SK-N-SH treated with all-trans-retinoic acid at 6 μM for 48 hours (cell line): ENCODE data around the gene SLC7A1.
"Not testable (repeated sequence)": the region's sequence is repeated elsewhere in the genome, so short reads cannot be mapped to it uniquely, and the experiment has no call there.

ENCODE experiments used
- ATAC-seq: fragments of 200-7000 bp; cut with Tn5 transposase; 3 replicates; pipeline ENCODE4 v1.9.1; 2020; ENCODE audit warnings: mild to moderate bottlenecking, moderate library complexity
- ARNTL ChIP-seq: fragments of 450-650 bp; formaldehyde crosslinking; IDR thresholded peaks from 2 replicates; pipeline ENCODE4 v1.5.0; 2020; ENCODE audit warnings: low read depth, mild to moderate bottlenecking, moderate library complexity, borderline replicate concordance
- BACH2 ChIP-seq: fragments of 250-450 bp; sonication (Bioruptor Pico); IDR thresholded peaks from 2 replicates; pipeline ENCODE4 v1.9.0; 2021; ENCODE audit warnings: mild to moderate bottlenecking, borderline replicate concordance
- CSDC2 ChIP-seq: fragments of 250-450 bp; sonication (Bioruptor Pico); IDR thresholded peaks from 2 replicates; pipeline ENCODE4 v1.5.0; 2020; ENCODE audit warnings: mild to moderate bottlenecking, moderate library complexity
- CSRNP3 ChIP-seq: fragments of 250-450 bp; sonication (Bioruptor Pico); IDR thresholded peaks from 2 replicates; pipeline ENCODE4 v1.5.1; 2021; ENCODE audit warnings: mild to moderate bottlenecking, moderate library complexity
- ESRRG ChIP-seq: fragments of 250-450 bp; sonication (Bioruptor Pico); IDR thresholded peaks from 2 replicates; pipeline ENCODE4 v1.6.1; 2021; ENCODE audit warnings: mild to moderate bottlenecking
- GLIS3 ChIP-seq: fragments of 250-450 bp; sonication (Bioruptor Pico); IDR thresholded peaks from 2 replicates; pipeline ENCODE4 v1.5.0; 2020; ENCODE audit warnings: mild to moderate bottlenecking, moderate library complexity
- ISL1 ChIP-seq: fragments of 250-450 bp; sonication (Bioruptor Pico); IDR thresholded peaks from 2 replicates; pipeline ENCODE4 v2.1.2; 2022; ENCODE audit warnings: mild to moderate bottlenecking, moderate library complexity
- OSR1 ChIP-seq: fragments of 250-450 bp; sonication (Bioruptor Pico); IDR thresholded peaks from 2 replicates; pipeline ENCODE4 v1.8.0; 2022; ENCODE audit warnings: moderate library complexity, mild to moderate bottlenecking, inconsistent platforms
- POU6F1 ChIP-seq: fragments of 250-450 bp; sonication (Bioruptor Pico); IDR thresholded peaks from 2 replicates; pipeline ENCODE4 v1.8.0; 2021; ENCODE audit warnings: low read depth, mild to moderate bottlenecking, moderate library complexity, borderline replicate concordance
- PPARA ChIP-seq: fragments of 250-450 bp; sonication (Bioruptor Pico); IDR thresholded peaks from 2 replicates; pipeline ENCODE4 v1.5.0; 2020; ENCODE audit warnings: mild to moderate bottlenecking, borderline replicate concordance
- SNAI2 ChIP-seq: fragments of 250-450 bp; sonication (Bioruptor Pico); IDR thresholded peaks from 2 replicates; pipeline ENCODE4 v1.5.0; 2020; ENCODE audit warnings: mild to moderate bottlenecking, moderate library complexity
- TCF4 ChIP-seq: fragments of 250-450 bp; sonication (Bioruptor Pico); IDR thresholded peaks from 2 replicates; pipeline ENCODE4 v1.8.0; 2021; ENCODE audit warnings: mild to moderate bottlenecking, moderate library complexity, borderline replicate concordance
- TOX ChIP-seq: fragments of 250-450 bp; sonication (Bioruptor Pico); IDR thresholded peaks from 2 replicates; pipeline ENCODE4 v1.8.0; 2021; ENCODE audit warnings: mild to moderate bottlenecking, moderate library complexity, borderline replicate concordance
- ZC3H10 ChIP-seq: fragments of 250-450 bp; sonication (Bioruptor Pico); IDR thresholded peaks from 2 replicates; pipeline ENCODE4 v1.5.1; 2021; ENCODE audit warnings: mild to moderate bottlenecking, moderate library complexity
- ZFP3 ChIP-seq: fragments of 250-450 bp; sonication (Bioruptor Pico); IDR thresholded peaks from 2 replicates; pipeline ENCODE4 v1.5.0; 2020; ENCODE audit warnings: mild to moderate bottlenecking, moderate library complexity
- ZFP30 ChIP-seq: fragments of 450-650 bp; formaldehyde crosslinking; IDR thresholded peaks from 2 replicates; pipeline ENCODE4 v1.5.0; 2022; ENCODE audit warnings: mild to moderate bottlenecking, moderate library complexity
- ZNF565 ChIP-seq: fragments of 450-650 bp; formaldehyde crosslinking; conservative IDR thresholded peaks from 2 replicates; pipeline ENCODE4 v1.5.0; 2020; ENCODE audit warnings: low read depth, mild to moderate bottlenecking, moderate library complexity
- ZNF70 ChIP-seq: fragments of 450-650 bp; formaldehyde crosslinking; IDR thresholded peaks from 2 replicates; pipeline ENCODE4 v1.5.0; 2020; ENCODE audit warnings: mild to moderate bottlenecking, moderate library complexity
- ZNF8 ChIP-seq: fragments of 450-650 bp; formaldehyde crosslinking; IDR thresholded peaks from 2 replicates; pipeline ENCODE4 v1.5.0; 2020; ENCODE audit warnings: mild to moderate bottlenecking, moderate library complexity
- TF ChIP-seq, protein P1 (sequence below): fragments of 250-450 bp; sonication (Bioruptor Pico); IDR thresholded peaks from 2 replicates; pipeline ENCODE4 v1.8.0; 2020; ENCODE audit warnings: mild to moderate bottlenecking, moderate library complexity, borderline replicate concordance
- TF ChIP-seq, protein P2 (sequence below): fragments of 250-450 bp; sonication (Bioruptor Pico); IDR thresholded peaks from 2 replicates; pipeline ENCODE4 v1.5.0; 2020; ENCODE audit warnings: mild to moderate bottlenecking, moderate library complexity

SLC7A1 gene

GRCh38 chr13:29640665-29641064 is 45.2 kb upstream of the SLC7A1 start (continued):
- TF ChIP-seq, protein P1, sequence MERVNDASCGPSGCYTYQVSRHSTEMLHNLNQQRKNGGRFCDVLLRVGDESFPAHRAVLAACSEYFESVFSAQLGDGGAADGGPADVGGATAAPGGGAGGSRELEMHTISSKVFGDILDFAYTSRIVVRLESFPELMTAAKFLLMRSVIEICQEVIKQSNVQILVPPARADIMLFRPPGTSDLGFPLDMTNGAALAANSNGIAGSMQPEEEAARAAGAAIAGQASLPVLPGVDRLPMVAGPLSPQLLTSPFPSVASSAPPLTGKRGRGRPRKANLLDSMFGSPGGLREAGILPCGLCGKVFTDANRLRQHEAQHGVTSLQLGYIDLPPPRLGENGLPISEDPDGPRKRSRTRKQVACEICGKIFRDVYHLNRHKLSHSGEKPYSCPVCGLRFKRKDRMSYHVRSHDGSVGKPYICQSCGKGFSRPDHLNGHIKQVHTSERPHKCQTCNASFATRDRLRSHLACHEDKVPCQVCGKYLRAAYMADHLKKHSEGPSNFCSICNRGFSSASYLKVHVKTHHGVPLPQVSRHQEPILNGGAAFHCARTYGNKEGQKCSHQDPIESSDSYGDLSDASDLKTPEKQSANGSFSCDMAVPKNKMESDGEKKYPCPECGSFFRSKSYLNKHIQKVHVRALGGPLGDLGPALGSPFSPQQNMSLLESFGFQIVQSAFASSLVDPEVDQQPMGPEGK (CRISPR knock-in tag), result no peak
- no peak for TF ChIP-seq ZNF70 (CRISPR knock-in tag)
- TF ChIP-seq ZFP3 (CRISPR knock-in tag), result no peak
- TF ChIP-seq, protein P2, sequence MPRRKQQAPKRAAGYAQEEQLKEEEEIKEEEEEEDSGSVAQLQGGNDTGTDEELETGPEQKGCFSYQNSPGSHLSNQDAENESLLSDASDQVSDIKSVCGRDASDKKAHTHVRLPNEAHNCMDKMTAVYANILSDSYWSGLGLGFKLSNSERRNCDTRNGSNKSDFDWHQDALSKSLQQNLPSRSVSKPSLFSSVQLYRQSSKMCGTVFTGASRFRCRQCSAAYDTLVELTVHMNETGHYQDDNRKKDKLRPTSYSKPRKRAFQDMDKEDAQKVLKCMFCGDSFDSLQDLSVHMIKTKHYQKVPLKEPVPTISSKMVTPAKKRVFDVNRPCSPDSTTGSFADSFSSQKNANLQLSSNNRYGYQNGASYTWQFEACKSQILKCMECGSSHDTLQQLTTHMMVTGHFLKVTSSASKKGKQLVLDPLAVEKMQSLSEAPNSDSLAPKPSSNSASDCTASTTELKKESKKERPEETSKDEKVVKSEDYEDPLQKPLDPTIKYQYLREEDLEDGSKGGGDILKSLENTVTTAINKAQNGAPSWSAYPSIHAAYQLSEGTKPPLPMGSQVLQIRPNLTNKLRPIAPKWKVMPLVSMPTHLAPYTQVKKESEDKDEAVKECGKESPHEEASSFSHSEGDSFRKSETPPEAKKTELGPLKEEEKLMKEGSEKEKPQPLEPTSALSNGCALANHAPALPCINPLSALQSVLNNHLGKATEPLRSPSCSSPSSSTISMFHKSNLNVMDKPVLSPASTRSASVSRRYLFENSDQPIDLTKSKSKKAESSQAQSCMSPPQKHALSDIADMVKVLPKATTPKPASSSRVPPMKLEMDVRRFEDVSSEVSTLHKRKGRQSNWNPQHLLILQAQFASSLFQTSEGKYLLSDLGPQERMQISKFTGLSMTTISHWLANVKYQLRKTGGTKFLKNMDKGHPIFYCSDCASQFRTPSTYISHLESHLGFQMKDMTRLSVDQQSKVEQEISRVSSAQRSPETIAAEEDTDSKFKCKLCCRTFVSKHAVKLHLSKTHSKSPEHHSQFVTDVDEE (CRISPR knock-in tag), result no peak
- no peak for TF ChIP-seq ARNTL (CRISPR knock-in tag)
- no peak for TF ChIP-seq ZNF8 (CRISPR knock-in tag)
- TF ChIP-seq ZC3H10 (CRISPR knock-in tag), result no peak
- no peak for TF ChIP-seq CSDC2 (CRISPR knock-in tag)
- TF ChIP-seq ZFP30 (CRISPR knock-in tag), result no peak
- TF ChIP-seq BACH2 (CRISPR knock-in tag), result no peak
- TF ChIP-seq PPARA (CRISPR knock-in tag), result no peak
- TF ChIP-seq ZNF565 (CRISPR knock-in tag), result no peak

GRCh38 chr13:29636831-29637230 is 41.3 kb upstream of the SLC7A1 start:
- ATAC-seq, result not testable (repeated sequence)

DNA sequence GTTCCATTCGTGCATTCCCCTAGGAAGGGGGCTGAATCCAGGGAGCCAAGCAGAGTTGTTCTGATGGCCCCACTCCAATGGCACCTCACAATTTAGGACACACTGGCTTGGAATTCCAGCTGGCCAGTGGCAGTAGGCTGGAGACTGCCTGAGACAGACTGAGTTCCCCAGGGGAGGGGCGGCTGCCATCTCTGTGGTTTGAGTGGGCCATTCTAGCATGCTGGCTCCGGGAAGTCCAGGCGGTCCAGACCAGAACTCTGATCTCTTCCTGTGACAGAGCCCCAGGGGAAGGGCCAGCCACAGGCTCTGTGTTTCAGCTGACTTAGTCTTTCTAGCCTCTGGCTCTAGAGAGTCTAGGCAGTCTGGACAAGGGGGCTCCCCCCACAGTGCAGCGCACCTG is 29.5 kb upstream of the SLC7A1 start:
- ATAC-seq, result no peak
- no peak for TF ChIP-seq ZFP3 (CRISPR knock-in tag)
- no peak for TF ChIP-seq ARNTL (CRISPR knock-in tag)
- no peak for TF ChIP-seq OSR1 (CRISPR knock-in tag)
- TF ChIP-seq BACH2 (CRISPR knock-in tag), result no peak
- TF ChIP-seq SNAI2 (CRISPR knock-in tag), result no peak
- TF ChIP-seq CSDC2 (CRISPR knock-in tag), result no peak
- TF ChIP-seq ZNF8 (CRISPR knock-in tag), result no peak

- no peak for TF ChIP-seq GLIS3 (CRISPR knock-in tag)
- TF ChIP-seq ZFP30 (CRISPR knock-in tag), result no peak
- no peak for TF ChIP-seq ZNF8 (CRISPR knock-in tag)
- TF ChIP-seq ARNTL (CRISPR knock-in tag), result no peak
- TF ChIP-seq ZNF565 (CRISPR knock-in tag), result no peak
- no peak for TF ChIP-seq POU6F1 (CRISPR knock-in tag)
- no peak for TF ChIP-seq CSRNP3 (CRISPR knock-in tag)
- TF ChIP-seq TOX, result no peak
- no peak for TF ChIP-seq ISL1 (CRISPR knock-in tag)
- no peak for TF ChIP-seq PPARA (CRISPR knock-in tag)
- TF ChIP-seq ESRRG (CRISPR knock-in tag), result no peak
- TF ChIP-seq, protein P2 (CRISPR knock-in tag), result no peak
- TF ChIP-seq, protein P1 (CRISPR knock-in tag), result no peak
- no peak for TF ChIP-seq TCF4
- TF ChIP-seq ZNF70 (CRISPR knock-in tag), result no peak
- TF ChIP-seq ZC3H10 (CRISPR knock-in tag), result no peak
- no peak for ATAC-seq
These were observed 26.4 kb upstream of the SLC7A1 start for GRCh38 chr13:29621841-29622240.
